NCI-H446 (cell line): Measurements from ENCODE around the gene IL26.
A peak's percentile ranks its signal among the peaks of the same experiment; 100 is the strongest.
"Not testable (repeated sequence)": the region's sequence is repeated elsewhere in the genome, so short reads cannot be mapped to it uniquely, and the experiment has no call there.

ENCODE experiments used
- DNase-seq, 2 experiments: peaks; one replicate each; lab custom pipeline; 2025; lab: John Stamatoyannopoulos, UW

IL26 gene

DNA sequence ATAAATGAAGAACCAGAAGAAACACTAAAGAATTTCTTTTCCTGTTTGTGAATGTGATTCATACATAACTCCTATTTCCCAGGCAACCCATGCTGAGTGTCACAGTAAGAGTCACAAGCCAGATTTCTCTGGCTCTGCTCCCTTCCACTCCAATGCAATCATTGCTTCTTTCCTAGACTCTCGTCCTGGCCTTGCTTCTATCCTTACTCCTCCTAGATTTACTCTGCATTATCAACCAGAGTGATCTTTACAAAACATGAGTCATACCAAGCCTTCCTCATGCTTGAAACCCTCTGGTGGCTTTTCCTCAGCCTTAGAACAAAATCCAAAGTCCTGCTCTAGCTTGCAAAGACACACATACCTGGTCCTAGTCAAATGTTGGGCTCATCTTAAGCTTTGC lies 14.5 kb upstream of the IL26 start:
- DNase-seq: no peak

- DNase-seq: no peak
These were observed 13.8 kb upstream of the IL26 start for GRCh38 chr12:68239309-68239982.

DNA sequence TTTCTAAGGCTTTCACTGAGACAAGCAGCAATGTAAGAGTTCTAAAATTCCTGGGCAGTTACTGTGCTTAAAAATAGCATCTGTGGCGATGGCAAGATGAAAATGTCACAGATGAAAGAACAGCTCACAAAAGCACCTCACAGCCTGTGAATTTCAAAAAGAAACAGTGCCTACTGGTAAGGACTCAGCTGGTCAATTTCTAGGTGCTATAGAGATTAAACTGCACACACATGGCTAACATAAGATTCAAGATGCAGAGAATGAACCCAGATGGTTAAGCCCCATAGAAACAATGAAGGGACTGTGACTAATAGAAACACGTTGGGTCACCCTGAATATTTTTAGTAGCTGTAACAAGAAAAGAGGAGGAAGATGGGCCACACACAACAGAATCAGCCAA lies 12.0 kb upstream of the IL26 start:
- DNase-seq: no peak

- DNase-seq: no peak
These were observed 11.5 kb upstream of the IL26 start for GRCh38 chr12:68237078-68237477.

DNA sequence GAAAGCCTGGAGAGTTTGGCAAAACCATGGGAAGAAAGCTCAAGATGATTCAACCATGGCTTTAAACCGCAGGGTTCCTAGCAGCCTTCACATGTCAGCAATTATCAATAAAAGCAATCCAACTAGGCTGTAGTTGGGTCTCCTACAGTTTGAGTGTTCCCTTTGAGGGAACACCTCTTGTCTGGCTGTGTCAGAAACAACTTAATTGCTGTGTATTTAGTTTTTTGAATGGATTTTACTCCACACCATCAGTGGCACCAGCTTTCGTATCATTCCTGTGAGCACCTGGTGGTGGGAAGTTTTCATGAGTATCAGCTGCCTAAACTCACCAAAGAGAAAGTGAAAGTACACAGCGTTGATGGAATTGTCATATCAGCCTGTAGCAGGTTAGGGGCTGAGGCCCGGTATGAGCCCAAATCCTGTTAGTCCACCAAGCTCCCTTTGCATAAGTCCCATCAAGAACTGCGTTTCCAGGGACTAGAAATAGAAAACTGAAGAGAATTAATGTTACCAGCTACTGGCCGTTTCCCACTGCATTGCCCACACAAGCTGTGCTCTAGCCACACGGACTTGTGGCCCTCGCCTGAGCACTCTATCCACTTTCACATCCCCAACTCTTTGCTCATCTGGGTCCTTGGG lies 10.9 kb upstream of the IL26 start:
- DNase-seq: no peak

GRCh38 chr12:68235576-68235975 lies 10.0 kb upstream of the IL26 start:
- no peak for DNase-seq

DNA sequence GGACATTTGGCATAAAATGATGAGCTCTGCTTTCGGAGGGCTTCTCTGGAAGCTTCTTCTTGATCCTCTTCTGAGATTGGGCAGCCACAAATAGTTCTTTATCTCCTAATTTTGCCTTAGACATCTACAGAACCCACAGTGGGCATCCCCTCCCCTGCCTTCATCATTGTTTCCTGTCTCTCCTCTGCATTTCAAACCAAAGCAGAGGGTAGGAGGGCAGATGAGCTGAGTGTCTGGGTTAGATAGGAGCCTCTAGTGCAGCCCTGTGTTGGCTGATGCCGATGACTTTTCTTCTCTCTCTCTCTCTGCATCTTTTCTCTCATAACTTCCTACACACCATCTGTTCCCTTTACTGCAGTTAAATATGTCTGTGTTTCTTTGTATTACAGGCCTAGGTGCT lies 8.5 kb upstream of the IL26 start:
- no peak for DNase-seq

DNA sequence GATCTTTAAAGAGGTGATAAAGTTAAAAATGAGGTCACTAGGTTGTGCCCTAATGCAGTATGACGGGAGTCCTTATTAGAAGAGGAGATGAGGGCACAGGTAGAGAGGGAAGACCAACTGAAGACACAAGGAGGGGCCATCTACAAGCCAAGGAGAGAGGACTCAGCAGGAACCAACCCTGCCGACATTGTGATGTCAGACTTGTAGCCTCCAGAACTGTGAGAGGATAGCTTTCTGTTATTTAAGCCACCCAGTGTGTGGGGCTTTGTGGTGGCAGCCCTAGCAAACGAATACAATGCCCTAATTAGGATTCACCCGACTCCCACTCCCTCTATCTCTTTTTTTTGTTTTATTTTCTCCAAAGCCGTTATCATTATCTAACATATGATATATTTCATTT lies 7.9 kb upstream of the IL26 start:
- DNase-seq: no peak

DNA sequence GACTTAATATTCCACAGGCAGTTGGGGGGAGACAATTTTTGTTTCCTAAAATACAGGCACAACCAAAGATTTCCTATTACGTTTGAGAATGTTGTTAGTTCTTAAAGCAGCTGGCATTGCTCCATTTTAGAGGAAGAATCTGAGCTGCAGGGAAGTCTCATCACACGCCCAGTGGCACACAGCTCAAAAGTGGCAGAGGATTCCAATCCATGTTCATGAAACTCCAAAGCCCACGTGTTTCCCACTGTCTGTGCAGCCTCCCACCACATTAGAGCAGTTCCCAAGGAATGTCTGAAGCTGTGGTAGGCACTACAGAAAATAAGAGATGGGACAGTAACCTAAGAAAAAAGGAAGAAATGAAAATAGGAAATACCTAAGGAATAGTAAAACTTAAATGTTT lies 6.1 kb upstream of the IL26 start:
- no peak for DNase-seq

DNA sequence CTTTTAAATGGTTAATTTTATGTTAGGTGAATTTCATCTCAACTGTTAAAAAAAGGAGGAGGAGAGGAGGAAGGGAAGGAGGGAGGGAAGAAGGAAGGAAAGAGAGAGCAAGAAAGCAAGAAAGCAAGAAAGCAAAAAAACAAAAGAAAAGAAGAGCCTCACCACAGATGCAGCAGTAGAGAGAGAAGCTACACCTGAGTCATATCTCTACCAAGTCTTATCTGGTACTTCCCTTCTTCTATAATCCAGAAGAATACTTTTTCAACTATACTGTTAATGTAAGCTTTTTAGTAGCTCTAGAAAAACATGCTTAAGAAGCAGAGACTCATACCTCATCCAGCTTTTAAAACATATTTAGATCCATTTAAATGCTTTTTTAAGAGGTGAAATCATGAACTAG lies 5.6 kb upstream of the IL26 start:
- no peak for DNase-seq

- no peak for DNase-seq
These were observed 4.3 kb upstream of the IL26 start for GRCh38 chr12:68229956-68230355.

DNA sequence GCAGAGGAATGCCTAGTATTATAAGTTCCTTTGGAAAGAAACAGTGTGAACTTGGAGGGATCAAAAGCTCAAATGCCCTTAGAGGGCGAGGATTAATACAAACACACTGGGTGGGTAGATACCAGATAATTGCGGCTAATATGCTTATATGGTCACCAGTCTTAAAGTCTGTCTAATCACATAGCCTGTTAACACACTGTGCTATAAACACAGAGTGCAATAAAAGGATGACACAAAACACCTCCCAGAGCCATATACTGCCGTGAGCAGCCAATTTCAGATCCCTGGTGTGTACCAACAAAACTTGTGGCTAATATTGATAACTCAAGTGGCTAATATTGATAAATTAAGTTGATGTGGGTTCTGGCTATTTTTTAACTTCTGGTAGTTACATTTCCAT lies 1.7 kb upstream of the IL26 start:
- no peak for DNase-seq

GRCh38 chr12:68224613-68225285 lies 861 bp downstream of the IL26 start:
- DNase-seq: no peak

DNA sequence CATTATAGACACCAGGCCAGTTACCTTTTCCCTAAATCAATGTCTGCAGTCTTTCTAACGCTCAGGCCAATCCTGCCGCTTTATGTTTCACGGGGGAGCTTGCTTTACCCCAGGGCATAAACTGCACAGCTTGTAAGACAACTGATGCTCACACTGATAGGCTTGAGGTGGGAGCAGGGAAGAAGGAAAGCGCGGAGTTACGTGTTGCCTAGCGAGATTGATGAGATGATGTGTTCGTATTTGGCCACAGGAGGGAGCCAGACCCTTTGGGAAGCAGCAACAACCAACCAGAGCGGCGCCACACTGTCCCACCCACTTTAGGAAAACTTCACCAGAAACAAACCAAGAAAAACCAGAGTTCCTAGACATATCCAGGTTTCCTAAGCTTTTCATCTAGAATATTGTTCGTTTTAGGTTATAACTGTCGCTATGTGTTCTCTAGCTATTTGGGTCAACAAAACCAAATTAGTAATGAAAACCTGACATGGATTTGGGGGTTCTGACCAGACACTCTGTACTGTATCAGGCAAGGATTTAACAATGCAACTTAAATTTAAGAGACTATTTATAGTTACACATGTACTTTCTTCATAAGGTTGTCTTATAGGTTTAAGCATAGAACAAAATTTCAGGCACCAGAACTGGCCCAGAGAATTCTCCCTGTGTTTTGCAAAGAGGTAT lies 2.4 kb downstream of the IL26 start:
- DNase-seq: peak; percentile 79 to 89

GRCh38 chr12:68222326-68222725 lies 3.3 kb downstream of the IL26 start:
- peak in 1 of 2 experiments; percentile 60 for DNase-seq

GRCh38 chr12:68221497-68221896 lies 4.1 kb downstream of the IL26 start:
- DNase-seq: no peak

DNA sequence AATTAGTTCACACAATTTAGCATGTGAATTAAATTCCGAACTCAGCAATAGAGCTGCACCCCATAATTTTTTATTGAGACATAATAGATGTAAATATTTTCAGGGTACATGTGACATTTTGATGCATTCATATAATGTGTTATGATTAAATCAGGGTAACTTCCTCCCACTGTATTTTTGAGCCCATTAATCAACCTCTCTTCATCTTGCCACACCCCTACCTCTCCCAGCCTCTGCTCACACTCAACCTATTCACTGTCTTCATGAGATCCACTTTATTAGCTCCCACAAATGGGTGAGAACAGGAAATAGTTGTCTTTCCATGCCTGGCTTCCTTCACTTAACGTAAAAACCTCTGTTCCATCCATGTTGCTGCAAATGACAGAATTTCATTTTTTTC lies 14.7 kb downstream of the IL26 start:
- no peak for DNase-seq

DNA sequence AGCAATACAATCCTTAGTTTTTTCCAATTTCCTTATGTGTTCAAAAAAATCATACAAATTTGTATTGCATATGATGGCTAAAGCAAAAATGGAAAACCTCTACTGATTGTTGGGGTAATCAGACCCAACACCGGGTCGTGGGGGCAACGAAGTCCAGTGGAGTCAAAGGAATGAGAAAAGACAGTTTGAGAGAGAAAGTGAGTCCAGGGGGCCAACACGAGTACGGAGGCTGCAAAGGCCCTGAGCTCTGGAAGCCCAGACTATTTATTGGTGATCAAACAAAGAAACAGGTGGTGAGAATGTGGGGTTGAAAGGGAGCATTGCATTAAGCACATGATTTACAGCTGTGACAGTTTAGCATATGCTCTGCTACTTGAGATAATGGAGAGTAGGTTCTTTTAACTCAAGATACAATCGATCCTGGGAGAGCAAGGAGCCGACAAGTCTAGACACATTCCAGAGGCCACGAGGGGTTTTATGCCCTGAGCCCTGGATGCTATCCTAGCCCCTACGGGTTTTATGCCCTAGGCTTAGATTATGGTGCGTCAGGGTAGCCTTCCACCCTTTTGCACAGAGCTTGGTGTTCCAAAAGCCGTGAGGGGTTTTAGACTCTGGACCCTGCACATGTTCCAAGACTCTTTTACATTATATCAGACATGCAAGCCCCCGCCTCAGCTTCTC lies 16.4 kb downstream of the IL26 start:
- not testable (repeated sequence) for DNase-seq

DNA sequence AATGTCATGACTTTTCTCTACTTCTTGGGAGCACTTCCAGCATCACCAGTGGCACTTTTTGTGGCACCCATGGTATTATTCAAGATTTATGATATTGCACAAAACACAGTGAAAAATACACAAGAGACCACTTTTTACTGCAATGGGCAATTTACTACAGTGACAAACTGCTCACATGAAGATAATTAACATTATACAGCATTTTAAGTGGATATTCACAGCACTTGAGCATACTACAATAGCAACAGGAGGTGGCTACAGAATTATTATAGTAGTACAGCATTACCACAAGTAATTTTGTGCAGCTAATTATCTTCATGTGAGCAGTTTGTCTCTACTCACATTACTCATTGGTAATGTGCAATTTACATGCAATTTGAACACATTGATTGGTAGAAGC lies 18.3 kb downstream of the IL26 start:
- DNase-seq: no peak

GRCh38 chr12:68206446-68206845 lies 19.2 kb downstream of the IL26 start:
- no peak for DNase-seq

GRCh38 chr12:68203460-68203875 lies 22.1 kb downstream of the IL26 start:
- no peak for DNase-seq

- no peak for DNase-seq
These were observed 24.8 kb downstream of the IL26 start for GRCh38 chr12:68200854-68201253.
